GM06990 (cell line): ENCODE results near the gene HTRA2.

ENCODE experiments used
- DNase-seq: peaks from one replicate; pipeline ENCODE4 v3.0.0-alpha.2; 2011; ENCODE audit not compliant: insufficient read length; ENCODE audit errors: extremely low read depth
- H3K27me3 ChIP-seq: replicated peaks from 2 replicates; pipeline ENCODE4 v1.6.0; 2011; ENCODE audit warnings: low read length; ENCODE audit not compliant: control insufficient read depth, insufficient read depth
- H3K36me3 ChIP-seq: 2 replicates; pipeline ENCODE4 v1.5.1; 2011; ENCODE audit warnings: low read length; ENCODE audit not compliant: control insufficient read depth, insufficient read depth
- H3K4me3 ChIP-seq: replicated peaks from 2 replicates; pipeline ENCODE4 v1.5.1; 2011; ENCODE audit warnings: low read depth, mild to moderate bottlenecking, control low read depth, low read length
- TF ChIP-seq, protein P1 (sequence below): IDR thresholded peaks from 2 replicates; pipeline ENCODE4 v1.5.1; 2011; ENCODE audit warnings: low read length, control low read depth, mild to moderate bottlenecking, inconsistent platforms; ENCODE audit not compliant: insufficient read depth, poor library complexity, severe bottlenecking

The HTRA2 gene

DNA sequence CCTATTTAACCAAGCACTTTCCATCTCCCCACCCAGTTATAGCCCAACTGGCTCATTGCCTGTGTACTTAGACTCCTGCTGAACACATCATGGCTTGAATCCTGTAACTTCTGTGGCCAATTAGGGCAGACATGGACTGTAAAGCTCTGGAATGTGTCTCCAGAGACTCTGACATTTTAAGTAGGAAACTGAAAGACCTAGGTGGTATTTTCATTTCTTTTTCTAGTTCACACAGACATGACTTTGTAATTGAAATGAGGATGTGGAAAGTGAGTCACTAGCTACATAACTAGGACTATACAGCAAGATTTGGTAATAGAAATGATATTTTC is 37.0 kb downstream of the HTRA2 start:
- Histone ChIP-seq H3K27me3 (no peaks in the 10 kb centered on the region), H3K36me3 (no peaks in the 10 kb centered on the region), H3K4me3 (no peak overlapping the region)
- TF ChIP-seq, protein P1, sequence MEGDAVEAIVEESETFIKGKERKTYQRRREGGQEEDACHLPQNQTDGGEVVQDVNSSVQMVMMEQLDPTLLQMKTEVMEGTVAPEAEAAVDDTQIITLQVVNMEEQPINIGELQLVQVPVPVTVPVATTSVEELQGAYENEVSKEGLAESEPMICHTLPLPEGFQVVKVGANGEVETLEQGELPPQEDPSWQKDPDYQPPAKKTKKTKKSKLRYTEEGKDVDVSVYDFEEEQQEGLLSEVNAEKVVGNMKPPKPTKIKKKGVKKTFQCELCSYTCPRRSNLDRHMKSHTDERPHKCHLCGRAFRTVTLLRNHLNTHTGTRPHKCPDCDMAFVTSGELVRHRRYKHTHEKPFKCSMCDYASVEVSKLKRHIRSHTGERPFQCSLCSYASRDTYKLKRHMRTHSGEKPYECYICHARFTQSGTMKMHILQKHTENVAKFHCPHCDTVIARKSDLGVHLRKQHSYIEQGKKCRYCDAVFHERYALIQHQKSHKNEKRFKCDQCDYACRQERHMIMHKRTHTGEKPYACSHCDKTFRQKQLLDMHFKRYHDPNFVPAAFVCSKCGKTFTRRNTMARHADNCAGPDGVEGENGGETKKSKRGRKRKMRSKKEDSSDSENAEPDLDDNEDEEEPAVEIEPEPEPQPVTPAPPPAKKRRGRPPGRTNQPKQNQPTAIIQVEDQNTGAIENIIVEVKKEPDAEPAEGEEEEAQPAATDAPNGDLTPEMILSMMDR: no peak
- no peak for DNase-seq

DNA sequence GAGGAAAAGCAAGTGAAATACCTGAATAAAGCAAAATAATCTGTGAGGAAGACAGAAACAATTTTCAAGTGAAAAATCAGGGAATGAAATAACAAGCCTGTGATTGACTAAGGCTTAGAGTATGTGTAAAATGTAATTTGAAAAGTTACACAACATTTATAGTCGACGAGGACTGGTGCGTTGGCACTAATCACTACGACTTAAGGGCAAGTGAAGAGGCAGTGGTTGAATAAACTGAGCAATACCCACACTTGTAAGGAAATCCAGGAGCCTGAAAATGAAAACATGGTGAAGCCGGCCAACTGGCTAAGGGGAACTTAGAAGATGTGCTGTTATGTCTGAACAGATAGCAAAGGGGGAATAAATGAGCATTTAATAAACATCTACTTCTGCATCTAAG is 38.1 kb downstream of the HTRA2 start:
- TF ChIP-seq, protein P1: no peak
- Histone ChIP-seq H3K36me3 (no peaks in the 10 kb centered on the region), H3K4me3 (no peak overlapping the region), H3K27me3 (no peaks in the 10 kb centered on the region)
- DNase-seq: no peak

DNA sequence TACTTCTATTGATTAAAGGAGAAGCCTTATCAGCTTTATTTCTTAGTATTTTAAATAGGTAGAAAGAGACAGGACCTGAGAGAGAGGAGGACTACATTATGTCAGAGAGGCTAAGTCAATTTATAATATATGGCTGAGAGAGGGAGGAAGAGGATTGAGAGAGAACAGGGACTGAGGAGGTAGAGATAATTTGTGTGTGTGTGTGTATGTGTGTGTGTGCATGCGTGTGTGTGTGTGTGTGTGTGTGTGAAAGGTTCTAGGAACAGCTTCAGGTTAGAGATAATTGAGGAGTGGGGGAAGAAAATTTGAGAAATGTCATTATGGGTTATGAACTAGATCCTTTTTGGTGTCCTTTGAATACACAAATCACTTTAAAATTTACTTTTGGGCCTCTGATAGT is 40.0 kb downstream of the HTRA2 start:
- no peaks in the 10 kb centered on the region for H3K27me3 ChIP-seq
- DNase-seq: no peak
- TF ChIP-seq, protein P1: no peak

DNA sequence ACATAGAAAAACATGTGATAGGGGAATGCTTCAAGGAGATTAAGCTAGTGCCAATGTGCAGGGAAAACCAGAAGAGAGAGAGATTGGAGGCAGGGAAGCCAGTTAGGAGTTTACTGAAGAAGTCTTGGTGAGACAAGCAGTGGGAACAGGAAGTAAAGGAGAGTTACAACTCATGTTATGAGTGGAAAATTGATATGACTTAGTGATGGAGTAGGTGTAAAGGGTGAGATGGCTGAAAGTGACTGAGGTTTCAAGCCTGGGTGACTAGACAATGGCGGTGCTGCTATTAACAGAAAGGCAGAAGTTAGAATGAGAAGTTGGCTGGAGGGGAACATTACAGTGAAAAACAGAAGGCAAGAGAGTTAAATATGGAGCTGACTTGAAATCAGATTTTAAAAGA is 41.3 kb downstream of the HTRA2 start:
- H3K27me3 ChIP-seq: no peaks in the 10 kb centered on the region
- TF ChIP-seq, protein P1: no peak
- H3K36me3 ChIP-seq: no peaks in the 10 kb centered on the region
- H3K4me3 ChIP-seq: no peak overlapping the region
- no peak for DNase-seq

More for the DNA sequence above, 40.0 kb downstream of the HTRA2 start:
- H3K4me3 ChIP-seq: no peak overlapping the region
- no peaks in the 10 kb centered on the region for H3K36me3 ChIP-seq

DNA sequence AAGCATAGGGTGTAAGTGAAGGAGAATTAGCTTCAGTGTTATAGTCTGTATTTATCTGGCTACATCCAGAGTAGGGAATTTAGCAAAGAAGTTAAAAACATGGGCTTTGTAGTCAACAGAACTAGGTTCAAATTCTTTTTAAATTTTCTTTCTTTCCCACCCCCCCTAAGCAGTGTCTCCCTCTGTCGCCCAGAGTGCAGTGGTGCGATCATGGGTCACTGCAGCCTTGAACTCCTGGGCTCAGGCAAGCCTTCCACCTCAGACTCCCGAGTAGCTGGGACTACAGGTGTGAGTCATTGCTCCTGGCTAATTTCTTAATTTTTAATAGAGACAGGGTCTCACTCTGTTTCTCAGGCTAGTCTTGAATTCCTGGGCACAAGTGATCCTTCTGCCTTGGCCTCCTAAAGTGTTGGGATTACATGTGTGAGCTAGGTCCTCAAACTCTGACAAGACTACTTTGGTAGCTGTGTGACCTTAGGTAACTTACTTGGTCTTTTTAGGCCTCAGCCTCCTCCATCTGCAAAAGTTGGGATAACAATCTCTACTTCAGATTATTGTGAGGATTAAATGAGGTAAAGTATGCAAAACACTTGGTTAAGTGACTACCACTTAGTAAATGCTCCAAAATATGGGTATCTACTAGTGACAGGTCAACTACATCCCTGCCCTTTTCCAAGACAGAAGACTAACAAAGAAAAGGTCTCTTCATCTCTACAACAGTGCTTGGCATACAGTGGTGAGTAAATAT is 42.6 kb downstream of the HTRA2 start:
- TF ChIP-seq, protein P1: peak; percentile 61

More for the DNA sequence above, 42.6 kb downstream of the HTRA2 start:
- DNase-seq: no peak
- Histone ChIP-seq H3K36me3 (no peaks in the 10 kb centered on the region), H3K4me3 (no peak overlapping the region), H3K27me3 (no peaks in the 10 kb centered on the region)
